K562 (cell line): ENCODE data around the gene ZNF408. TPM values are rescaled to one million over a fixed set of nuclear protein-coding genes. Genes with fewer than 3 reads are reported as not detected.

Source experiments
- BRD9 ChIP-seq: fragments of 450-650 bp; IDR thresholded peaks from 2 replicates; pipeline ENCODE4 v1.6.1; 2018; ENCODE audit warnings: low read depth; ENCODE audit not compliant: partially characterized antibody
- RBM25 ChIP-seq: fragments of 200-400 bp; formaldehyde crosslinking; IDR thresholded peaks from 2 replicates; pipeline ENCODE4 v1.6.1; 2018; ENCODE audit warnings: low read length, low read depth, moderate library complexity; ENCODE audit not compliant: severe bottlenecking
- ZNF407 ChIP-seq: fragments of 450-650 bp; IDR thresholded peaks from 2 replicates; pipeline ENCODE4 v1.6.1; 2016; ENCODE audit warnings: low read depth
- ZZZ3 ChIP-seq: fragments of 450-650 bp; IDR thresholded peaks from 2 replicates; pipeline ENCODE4 v1.6.1; 2016; ENCODE audit warnings: antibody characterized with exemption, mild to moderate bottlenecking, moderate library complexity
- polyA plus RNA-seq, 8 experiments: library from polyadenylated mRNA; depleted of rRNA in 4 of 8; stranded (reverse) in 5 of 8; unstranded in 3 of 8; fragments of >200 nt; fragmentation: Nextera tagmentation in 2 of 8; fragmentation: Illumina TruSeq in 1 of 8; extraction: Ambion mirVana in 2 of 8; extraction: Trizol in 1 of 8; gene quantifications; 2 replicates each; pipeline versions ENCODE4 v1.2.1 to v1.2.3, GENCODE V29; 2011 to 2014; ENCODE audit warnings: inconsistent platforms in 1 of 8, missing spikeins in 1 of 8
- total RNA-seq, 7 experiments: library from RNA; depleted of rRNA in 6 of 7; stranded (reverse); fragments of >200 nt in 6 of 7; fragmentation: Illumina TruSeq in 2 of 7; extraction: Trizol in 2 of 7; gene quantifications; 2 replicates each; pipeline versions ENCODE4 v1.2.1 to v1.2.3, GENCODE V29; 2011 to 2021; ENCODE audit warnings: low replicate concordance in 1 of 7
- TF ChIP-seq, protein P1 (sequence below): fragments of 250-450 bp; sonication (Bioruptor Pico); IDR thresholded peaks from 2 replicates; pipeline ENCODE4 v1.4.0; 2020; ENCODE audit warnings: mild to moderate bottlenecking, moderate library complexity

The ZNF408 gene
- total and polyA plus RNA-seq, 9 of the 15 experiments (the other 6 are each of a cell fraction or from before 2014, with no cell fraction given): 0.15 to 18.4 (median 7.4) TPM

- TF ChIP-seq, protein P1, sequence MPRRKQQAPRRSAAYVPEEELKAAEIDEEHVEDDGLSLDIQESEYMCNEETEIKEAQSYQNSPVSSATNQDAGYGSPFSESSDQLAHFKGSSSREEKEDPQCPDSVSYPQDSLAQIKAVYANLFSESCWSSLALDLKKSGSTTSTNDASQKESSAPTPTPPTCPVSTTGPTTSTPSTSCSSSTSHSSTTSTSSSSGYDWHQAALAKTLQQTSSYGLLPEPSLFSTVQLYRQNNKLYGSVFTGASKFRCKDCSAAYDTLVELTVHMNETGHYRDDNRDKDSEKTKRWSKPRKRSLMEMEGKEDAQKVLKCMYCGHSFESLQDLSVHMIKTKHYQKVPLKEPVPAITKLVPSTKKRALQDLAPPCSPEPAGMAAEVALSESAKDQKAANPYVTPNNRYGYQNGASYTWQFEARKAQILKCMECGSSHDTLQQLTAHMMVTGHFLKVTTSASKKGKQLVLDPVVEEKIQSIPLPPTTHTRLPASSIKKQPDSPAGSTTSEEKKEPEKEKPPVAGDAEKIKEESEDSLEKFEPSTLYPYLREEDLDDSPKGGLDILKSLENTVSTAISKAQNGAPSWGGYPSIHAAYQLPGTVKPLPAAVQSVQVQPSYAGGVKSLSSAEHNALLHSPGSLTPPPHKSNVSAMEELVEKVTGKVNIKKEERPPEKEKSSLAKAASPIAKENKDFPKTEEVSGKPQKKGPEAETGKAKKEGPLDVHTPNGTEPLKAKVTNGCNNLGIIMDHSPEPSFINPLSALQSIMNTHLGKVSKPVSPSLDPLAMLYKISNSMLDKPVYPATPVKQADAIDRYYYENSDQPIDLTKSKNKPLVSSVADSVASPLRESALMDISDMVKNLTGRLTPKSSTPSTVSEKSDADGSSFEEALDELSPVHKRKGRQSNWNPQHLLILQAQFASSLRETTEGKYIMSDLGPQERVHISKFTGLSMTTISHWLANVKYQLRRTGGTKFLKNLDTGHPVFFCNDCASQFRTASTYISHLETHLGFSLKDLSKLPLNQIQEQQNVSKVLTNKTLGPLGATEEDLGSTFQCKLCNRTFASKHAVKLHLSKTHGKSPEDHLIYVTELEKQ (CRISPR knock-in tag): no peak
- TF ChIP-seq BRD9: no peak
- no peak for TF ChIP-seq ZNF407
- TF ChIP-seq RBM25: peak; percentile 90
- TF ChIP-seq ZZZ3: no peak
These were observed 17.8 kb upstream of the ZNF408 start (continued) for GRCh38 chr11:46682773-46683752.
